Measurements from ENCODE around the gene RBM39. TPM values are rescaled to one million over a fixed set of nuclear protein-coding genes. Genes with fewer than 3 reads are reported as not detected.

The RBM39 gene
- total and polyA plus RNA-seq, 2 of the 13 experiments (the other 11 are each of a cell fraction or from before 2014, with no cell fraction given): 788 to 920 TPM

DNA sequence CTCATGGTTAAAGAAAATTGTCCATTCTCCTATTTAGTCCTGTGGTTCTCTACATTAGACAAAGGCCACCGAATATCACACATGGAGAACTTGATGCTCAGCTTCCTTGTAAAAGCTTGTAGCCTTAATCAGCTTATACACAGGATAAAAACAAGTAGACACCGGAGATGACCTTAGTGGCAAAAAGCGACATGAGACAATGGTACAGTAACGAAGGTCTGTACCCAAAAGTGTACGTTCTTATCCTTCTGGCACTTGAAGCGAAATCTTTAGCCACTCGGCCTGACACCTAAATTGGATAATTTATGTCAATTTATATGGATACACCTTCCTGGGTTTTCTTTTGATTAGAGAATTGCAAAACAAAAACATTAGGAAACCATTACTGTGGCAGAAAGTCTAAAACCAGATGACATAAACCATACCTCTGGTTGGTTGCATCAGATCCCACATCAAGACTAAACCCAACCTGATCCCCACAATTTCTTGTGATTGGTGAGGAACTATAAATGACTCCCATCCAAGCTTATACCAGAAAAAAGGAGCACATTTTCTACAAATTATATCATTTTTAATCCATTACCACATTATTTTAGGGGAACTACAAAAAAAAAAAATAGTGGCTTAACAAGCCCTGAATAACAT lies 6.1 kb downstream of the RBM39 start:
- H3K4me3 ChIP-seq (replicated peaks in 1 of 3; ENCODE audit: insufficient read depth in 1 of 3, low read depth in 2 of 3, low read length in 3 of 3): no peak overlapping the region; a peak in 1 of 6 replicates
- H3K9me3 ChIP-seq (ENCODE audit: low read length): no peaks in the 10 kb centered on the region
- no peak overlapping the region for H3K27ac ChIP-seq (ENCODE audit: extremely low read length, insufficient read depth, low read length)
- H3K4me2 ChIP-seq (ENCODE audit: low read depth, low read length): peak overlapping the region; percentile 28
- peaks cover 99% of the 10 kb centered on the region for H3K79me2 ChIP-seq (ENCODE audit: insufficient read depth, low read length)
- 91% methylated on average over 7 of the region's 7 CpGs for WGBS (ENCODE audit: low lambda C conversion rate)
- ChIA-PET POLR2A (interaction anchor here (0.8 to 2.6 kb wide), 11 partner anchors 11 to 119 kb away, joined by 3 to 21 read pairs (median 4); partner anchors contain the start of genes NFS1, PHF20 and ROMO1), CTCF (ENCODE audit: low intra/inter-chr PET ratio, low total read pairs) (no interaction called here)
- DNase-seq (ENCODE audit: low spot score) (no peak), ATAC-seq (no peak), FAIRE-seq (no peak)
- no peak overlapping the region for H2AFZ ChIP-seq (ENCODE audit: low read length)
- intact Hi-C loops (cut with micrococcal nuclease; ENCODE audit: unreplicated experiment) (no loop called here), in situ Hi-C loops (cut with HindIII; ENCODE audit: extremely low pct_ligation_motif_present, low pct_unique_long_range_greater_than_20kb) (no loop called here)
- peaks cover 96% of the 10 kb centered on the region for H3K4me1 ChIP-seq (ENCODE audit: insufficient read depth, low read length)
- peaks cover 38 to 89% of the 10 kb centered on the region in 2 experiments for H3K36me3 ChIP-seq (replicated peaks in 1 of 2; ENCODE audit: control insufficient read depth in 1 of 2, insufficient read depth in 2 of 2, low read length in 2 of 2)
- H4K20me1 ChIP-seq (ENCODE audit: insufficient read depth, low read length): peaks cover 100% of the 10 kb centered on the region
- no TSS peak for BruUV-seq (replicated peaks)
- H3K27me3 ChIP-seq (ENCODE audit: control insufficient read depth in 1 of 2, insufficient read depth in 2 of 2, low read length in 2 of 2): no peaks in the 10 kb centered on the region; a peak in 1 of 5 replicates
- no peak overlapping the region for H3K9ac ChIP-seq (ENCODE audit: insufficient read depth, low read depth, low read length)
- TF ChIP-seq ZBTB7B (CRISPR knock-in tag; IDR thresholded peaks at IDR 0.05) (no peak), ZNF652 (CRISPR knock-in tag; IDR thresholded peaks at IDR 0.05; ENCODE audit: borderline replicate concordance, low read depth) (no peak), TAF1 (CRISPR knock-in tag; IDR thresholded peaks at IDR 0.05) (no peak), ZNF282 (IDR thresholded peaks at IDR 0.05; ENCODE audit: partially characterized antibody) (no peak), SNAPC4 (CRISPR knock-in tag; IDR thresholded peaks at IDR 0.05) (no peak), THYN1 (CRISPR knock-in tag; IDR thresholded peaks at IDR 0.05; ENCODE audit: borderline replicate concordance, low read depth) (no peak), ZNF598 (CRISPR knock-in tag; IDR thresholded peaks at IDR 0.05; ENCODE audit: borderline replicate concordance) (no peak), ZNF710 (CRISPR knock-in tag; IDR thresholded peaks at IDR 0.05; ENCODE audit: borderline replicate concordance) (no peak), ZSCAN9 (CRISPR knock-in tag; IDR thresholded peaks at IDR 0.05; ENCODE audit: borderline replicate concordance) (no peak)
- TF ChIP-seq, protein P1, sequence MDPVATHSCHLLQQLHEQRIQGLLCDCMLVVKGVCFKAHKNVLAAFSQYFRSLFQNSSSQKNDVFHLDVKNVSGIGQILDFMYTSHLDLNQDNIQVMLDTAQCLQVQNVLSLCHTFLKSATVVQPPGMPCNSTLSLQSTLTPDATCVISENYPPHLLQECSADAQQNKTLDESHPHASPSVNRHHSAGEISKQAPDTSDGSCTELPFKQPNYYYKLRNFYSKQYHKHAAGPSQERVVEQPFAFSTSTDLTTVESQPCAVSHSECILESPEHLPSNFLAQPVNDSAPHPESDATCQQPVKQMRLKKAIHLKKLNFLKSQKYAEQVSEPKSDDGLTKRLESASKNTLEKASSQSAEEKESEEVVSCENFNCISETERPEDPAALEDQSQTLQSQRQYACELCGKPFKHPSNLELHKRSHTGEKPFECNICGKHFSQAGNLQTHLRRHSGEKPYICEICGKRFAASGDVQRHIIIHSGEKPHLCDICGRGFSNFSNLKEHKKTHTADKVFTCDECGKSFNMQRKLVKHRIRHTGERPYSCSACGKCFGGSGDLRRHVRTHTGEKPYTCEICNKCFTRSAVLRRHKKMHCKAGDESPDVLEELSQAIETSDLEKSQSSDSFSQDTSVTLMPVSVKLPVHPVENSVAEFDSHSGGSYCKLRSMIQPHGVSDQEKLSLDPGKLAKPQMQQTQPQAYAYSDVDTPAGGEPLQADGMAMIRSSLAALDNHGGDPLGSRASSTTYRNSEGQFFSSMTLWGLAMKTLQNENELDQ (CRISPR knock-in tag; IDR thresholded peaks at IDR 0.05; ENCODE audit: borderline replicate concordance): no peak
- TF ChIP-seq, protein P2, sequence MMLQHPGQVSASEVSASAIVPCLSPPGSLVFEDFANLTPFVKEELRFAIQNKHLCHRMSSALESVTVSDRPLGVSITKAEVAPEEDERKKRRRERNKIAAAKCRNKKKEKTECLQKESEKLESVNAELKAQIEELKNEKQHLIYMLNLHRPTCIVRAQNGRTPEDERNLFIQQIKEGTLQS (CRISPR knock-in tag; IDR thresholded peaks at IDR 0.05): no peak
- TF ChIP-seq, protein P3, sequence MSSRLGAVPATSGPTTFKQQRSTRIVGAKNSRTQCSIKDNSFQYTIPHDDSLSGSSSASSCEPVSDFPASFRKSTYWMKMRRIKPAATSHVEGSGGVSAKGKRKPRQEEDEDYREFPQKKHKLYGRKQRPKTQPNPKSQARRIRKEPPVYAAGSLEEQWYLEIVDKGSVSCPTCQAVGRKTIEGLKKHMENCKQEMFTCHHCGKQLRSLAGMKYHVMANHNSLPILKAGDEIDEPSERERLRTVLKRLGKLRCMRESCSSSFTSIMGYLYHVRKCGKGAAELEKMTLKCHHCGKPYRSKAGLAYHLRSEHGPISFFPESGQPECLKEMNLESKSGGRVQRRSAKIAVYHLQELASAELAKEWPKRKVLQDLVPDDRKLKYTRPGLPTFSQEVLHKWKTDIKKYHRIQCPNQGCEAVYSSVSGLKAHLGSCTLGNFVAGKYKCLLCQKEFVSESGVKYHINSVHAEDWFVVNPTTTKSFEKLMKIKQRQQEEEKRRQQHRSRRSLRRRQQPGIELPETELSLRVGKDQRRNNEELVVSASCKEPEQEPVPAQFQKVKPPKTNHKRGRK (CRISPR knock-in tag; IDR thresholded peaks at IDR 0.05): no peak
